Mucosa of descending colon (tissue), 3 donors: ENCODE results near the gene USP32. TPM values are rescaled to one million over a fixed set of nuclear protein-coding genes. Genes with fewer than 3 reads are reported as not detected.

Experiments used
- ATAC-seq: fragments of 200-7000 bp; cut with Tn5 transposase; one replicate; pipeline ENCODE4 v1.9.1; 2020; ENCODE audit warnings: mild to moderate bottlenecking, moderate library complexity
- DNase-seq, 3 donors: peaks; one replicate each; pipeline ENCODE4 v3.0.0-alpha.2; 2020
- H3K36me3 ChIP-seq: fragments of 200-600 bp; one replicate; pipeline ENCODE4 v1.8.0; 2021; ENCODE audit warnings: low read depth, mild to moderate bottlenecking
- H3K4me1 ChIP-seq: fragments of 200-600 bp; one replicate; pipeline ENCODE4 v1.8.0; 2021; ENCODE audit warnings: low read depth, mild to moderate bottlenecking
- H3K4me3 ChIP-seq: fragments of 200-600 bp; one replicate; pipeline ENCODE4 v1.8.0; 2021; ENCODE audit warnings: mild to moderate bottlenecking
- H3K9me3 ChIP-seq: fragments of 200-600 bp; one replicate; pipeline ENCODE4 v1.8.0; 2021; ENCODE audit warnings: mild to moderate bottlenecking
- CTCF ChIP-seq: fragments of 200-600 bp; IDR thresholded peaks from one replicate; pipeline ENCODE4 v1.8.0; 2022; ENCODE audit warnings: antibody characterized with exemption, mild to moderate bottlenecking
- intact Hi-C, 2 donors: fragments of 100-400 bp; cut with DNase I in 1 of 2; cut with micrococcal nuclease in 1 of 2; formaldehyde crosslinking; loops; one replicate each; pipeline versions ENCODE4 v1.11.0 to v1.11.1; 2022; cut with DNase I, micrococcal nuclease
- total RNA-seq, 3 donors: library from RNA; stranded (reverse); fragmentation: NEBNext Ultra II Directional in 2 of 3; extraction: Animal tissue kit (Norgen Biotek cat#: 25700) in 2 of 3; gene quantifications; one replicate each; pipeline versions ENCODE4 v1.2.1 to v1.2.4, GENCODE V29; 2021 to 2023
- donor health status: DM: no; HTN: no; CAD: no; lungs with moderate emphysema.
- donor health status: DM: no; HTN: no; CAD: no.
- donor health status: DM: no; HTN: yes; CAD: no.

The USP32 gene
- total RNA-seq, 3 donors from 2014 or later: 37.2 to 52.3 (median 38.5) TPM

DNA sequence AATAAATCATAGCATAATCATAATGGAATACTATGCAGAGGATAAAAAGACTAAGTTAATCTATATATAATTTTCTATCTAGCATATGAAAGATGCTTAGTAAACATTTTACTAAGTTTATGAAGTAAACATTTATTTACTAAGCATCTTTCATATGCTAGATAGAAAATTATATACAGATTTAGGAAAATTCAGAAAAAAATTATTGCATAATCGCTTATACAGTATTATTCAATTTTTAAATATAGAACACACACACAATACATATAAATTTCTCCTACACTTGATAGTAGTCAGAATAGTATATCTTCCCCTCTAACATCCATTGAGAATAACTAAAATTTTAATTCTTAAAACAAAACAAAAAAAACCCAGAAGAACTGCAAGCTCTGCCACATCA is 131.4 kb downstream of the USP32 start:
- ATAC-seq (no peak), DNase-seq (no peak)
- TF ChIP-seq CTCF: no peak
- intact Hi-C loops: no loop called here
- H3K4me3 ChIP-seq: no peak overlapping the region
- no peaks in the 10 kb centered on the region for H3K4me1 ChIP-seq
- H3K9me3 ChIP-seq: no peaks in the 10 kb centered on the region
- H3K36me3 ChIP-seq: no peaks in the 10 kb centered on the region

- Histone ChIP-seq H3K4me1 (no peaks in the 10 kb centered on the region), H3K36me3 (no peaks in the 10 kb centered on the region), H3K9me3 (no peaks in the 10 kb centered on the region), H3K4me3 (no peak overlapping the region)
- no peak for DNase-seq
- no peak for ATAC-seq
- intact Hi-C loops: no loop called here
- TF ChIP-seq CTCF: no peak
These were observed 133.6 kb downstream of the USP32 start for GRCh38 chr17:60258313-60258712.

DNA sequence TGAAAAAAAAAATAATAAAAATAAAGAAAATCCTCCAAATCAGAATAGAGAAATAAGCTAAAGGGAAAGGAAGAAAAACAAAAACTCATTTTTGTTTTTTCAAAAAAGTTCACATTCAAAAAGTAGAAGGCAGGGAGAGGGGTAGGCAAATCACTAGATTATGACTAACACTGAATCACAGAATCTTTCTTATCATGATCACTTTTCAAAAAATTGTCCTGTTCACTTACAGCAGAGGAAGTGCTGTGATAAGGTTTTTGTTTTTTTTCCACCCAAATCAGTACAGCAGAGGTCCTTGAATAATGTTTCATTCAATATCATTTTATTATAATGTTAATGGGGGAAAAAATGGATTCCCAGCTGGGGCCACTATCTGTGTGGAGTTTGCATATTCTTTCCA is 135.8 kb downstream of the USP32 start:
- DNase-seq (no peak), ATAC-seq (no peak)
- Histone ChIP-seq H3K4me3 (no peak overlapping the region), H3K9me3 (no peaks in the 10 kb centered on the region), H3K36me3 (no peaks in the 10 kb centered on the region), H3K4me1 (no peaks in the 10 kb centered on the region)
- intact Hi-C loops: no loop called here
- TF ChIP-seq CTCF: no peak

- DNase-seq (no peak), ATAC-seq (no peak)
- intact Hi-C loops: no loop called here
- H3K4me1 ChIP-seq: no peaks in the 10 kb centered on the region
- H3K36me3 ChIP-seq: no peaks in the 10 kb centered on the region
- no peaks in the 10 kb centered on the region for H3K9me3 ChIP-seq
- no peak for TF ChIP-seq CTCF
- H3K4me3 ChIP-seq: no peak overlapping the region
These were observed 138.9 kb downstream of the USP32 start for GRCh38 chr17:60253048-60253447.

GRCh38 chr17:60252459-60252858 is 139.5 kb downstream of the USP32 start:
- Histone ChIP-seq H3K36me3 (no peaks in the 10 kb centered on the region), H3K4me3 (no peak overlapping the region), H3K9me3 (no peaks in the 10 kb centered on the region), H3K4me1 (no peaks in the 10 kb centered on the region)
- intact Hi-C loops: no loop called here
- DNase-seq: no peak
- TF ChIP-seq CTCF: no peak
- ATAC-seq: no peak

DNA sequence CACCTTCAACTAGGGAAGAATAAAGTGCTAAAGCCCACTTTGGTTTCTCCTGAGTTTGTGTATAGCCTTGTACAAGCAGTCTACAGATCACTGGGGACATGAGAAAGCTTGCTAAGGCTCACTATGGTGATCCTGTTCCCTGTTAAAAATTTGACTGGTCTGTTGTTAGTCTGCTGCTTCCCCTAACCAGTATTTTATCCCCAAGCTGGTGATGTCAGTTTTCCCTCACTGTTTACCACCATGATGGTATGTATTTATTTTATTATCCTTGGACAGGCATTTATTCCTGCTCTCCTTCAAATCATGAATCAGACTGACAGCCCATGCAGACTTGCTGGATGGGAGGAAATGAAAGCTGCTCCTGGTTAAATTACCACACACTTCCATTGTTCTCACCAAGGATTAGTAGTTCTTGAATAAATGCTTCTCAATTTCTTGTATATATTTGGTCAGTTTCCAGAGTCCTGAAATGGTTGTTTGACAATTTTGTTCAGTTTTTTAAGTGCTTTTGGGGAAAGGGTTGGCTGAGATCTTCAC is 142.6 kb downstream of the USP32 start:
- Histone ChIP-seq H3K9me3 (no peaks in the 10 kb centered on the region), H3K4me3 (no peak overlapping the region), H3K4me1 (no peaks in the 10 kb centered on the region), H3K36me3 (no peaks in the 10 kb centered on the region)
- TF ChIP-seq CTCF: no peak
- intact Hi-C loops: no loop called here
- DNase-seq (no peak), ATAC-seq (peak; percentile 61)
